Measurements from ENCODE around the gene PPP4C.

Gene PPP4C

GRCh38 chr16:30104090-30104489 lies 28.3 kb downstream of the PPP4C start:
- Histone ChIP-seq H3K27ac (replicated peaks) (no peak overlapping the region), H3K4me3 (replicated peaks; ENCODE audit: insufficient read depth, low read length) (no peak overlapping the region), H3K27me3 (ENCODE audit: insufficient read depth, poor library complexity, severe bottlenecking) (no peaks in the 10 kb centered on the region)
- no peak for DNase-seq (ENCODE audit: low read depth in 1 of 2, low spot score in 1 of 2)
- TF ChIP-seq POLR2AphosphoS5 (IDR thresholded peaks at IDR 0.05; ENCODE audit: low read depth) = no peak
- no peak for TF ChIP-seq CTCF (IDR thresholded peaks at IDR 0.05; ENCODE audit: insufficient read depth, low read length)
- TF ChIP-seq, protein P1, sequence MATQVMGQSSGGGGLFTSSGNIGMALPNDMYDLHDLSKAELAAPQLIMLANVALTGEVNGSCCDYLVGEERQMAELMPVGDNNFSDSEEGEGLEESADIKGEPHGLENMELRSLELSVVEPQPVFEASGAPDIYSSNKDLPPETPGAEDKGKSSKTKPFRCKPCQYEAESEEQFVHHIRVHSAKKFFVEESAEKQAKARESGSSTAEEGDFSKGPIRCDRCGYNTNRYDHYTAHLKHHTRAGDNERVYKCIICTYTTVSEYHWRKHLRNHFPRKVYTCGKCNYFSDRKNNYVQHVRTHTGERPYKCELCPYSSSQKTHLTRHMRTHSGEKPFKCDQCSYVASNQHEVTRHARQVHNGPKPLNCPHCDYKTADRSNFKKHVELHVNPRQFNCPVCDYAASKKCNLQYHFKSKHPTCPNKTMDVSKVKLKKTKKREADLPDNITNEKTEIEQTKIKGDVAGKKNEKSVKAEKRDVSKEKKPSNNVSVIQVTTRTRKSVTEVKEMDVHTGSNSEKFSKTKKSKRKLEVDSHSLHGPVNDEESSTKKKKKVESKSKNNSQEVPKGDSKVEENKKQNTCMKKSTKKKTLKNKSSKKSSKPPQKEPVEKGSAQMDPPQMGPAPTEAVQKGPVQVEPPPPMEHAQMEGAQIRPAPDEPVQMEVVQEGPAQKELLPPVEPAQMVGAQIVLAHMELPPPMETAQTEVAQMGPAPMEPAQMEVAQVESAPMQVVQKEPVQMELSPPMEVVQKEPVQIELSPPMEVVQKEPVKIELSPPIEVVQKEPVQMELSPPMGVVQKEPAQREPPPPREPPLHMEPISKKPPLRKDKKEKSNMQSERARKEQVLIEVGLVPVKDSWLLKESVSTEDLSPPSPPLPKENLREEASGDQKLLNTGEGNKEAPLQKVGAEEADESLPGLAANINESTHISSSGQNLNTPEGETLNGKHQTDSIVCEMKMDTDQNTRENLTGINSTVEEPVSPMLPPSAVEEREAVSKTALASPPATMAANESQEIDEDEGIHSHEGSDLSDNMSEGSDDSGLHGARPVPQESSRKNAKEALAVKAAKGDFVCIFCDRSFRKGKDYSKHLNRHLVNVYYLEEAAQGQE (IDR thresholded peaks at IDR 0.05; ENCODE audit: insufficient replicate concordance, low read depth) = no peak
- no peak for TF ChIP-seq GABPA (IDR thresholded peaks at IDR 0.05; ENCODE audit: low read depth)
- TF ChIP-seq SPI1 (IDR thresholded peaks at IDR 0.05; ENCODE audit: borderline replicate concordance, low read depth) = no peak

DNA sequence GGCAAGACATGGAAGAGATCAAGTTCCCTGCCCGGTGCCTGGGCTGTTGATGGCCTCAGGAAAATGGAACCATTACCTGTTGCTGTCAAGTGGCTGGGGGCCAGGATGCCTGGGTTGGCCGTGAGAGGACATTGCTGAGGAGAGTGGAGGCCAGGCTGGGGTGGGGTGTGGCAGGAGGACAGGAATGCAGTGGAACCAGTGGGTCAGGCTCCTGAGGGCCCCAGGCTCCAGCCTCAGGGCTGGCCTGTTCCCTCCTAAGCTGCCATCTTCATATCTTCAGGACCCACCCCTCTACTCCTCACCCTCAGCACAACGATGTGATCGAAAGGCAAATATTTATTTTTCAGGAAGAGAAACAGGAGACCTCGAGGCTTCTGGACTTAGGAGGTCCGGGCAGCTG lies 28.7 kb downstream of the PPP4C start:
- Histone ChIP-seq H3K4me3 (replicated peaks; ENCODE audit: insufficient read depth, low read length) (no peak overlapping the region), H3K27ac (replicated peaks) (no peak overlapping the region), H3K27me3 (ENCODE audit: insufficient read depth, poor library complexity, severe bottlenecking) (no peaks in the 10 kb centered on the region)
- DNase-seq (ENCODE audit: low read depth in 1 of 2, low spot score in 1 of 2) = no peak
- TF ChIP-seq POLR2AphosphoS5 (IDR thresholded peaks at IDR 0.05; ENCODE audit: low read depth) (no peak), GABPA (IDR thresholded peaks at IDR 0.05; ENCODE audit: low read depth) (no peak), CTCF (IDR thresholded peaks at IDR 0.05; ENCODE audit: insufficient read depth, low read length) (no peak), SPI1 (IDR thresholded peaks at IDR 0.05; ENCODE audit: borderline replicate concordance, low read depth) (no peak)
- TF ChIP-seq, protein P1 (IDR thresholded peaks at IDR 0.05; ENCODE audit: insufficient replicate concordance, low read depth) = no peak

DNA sequence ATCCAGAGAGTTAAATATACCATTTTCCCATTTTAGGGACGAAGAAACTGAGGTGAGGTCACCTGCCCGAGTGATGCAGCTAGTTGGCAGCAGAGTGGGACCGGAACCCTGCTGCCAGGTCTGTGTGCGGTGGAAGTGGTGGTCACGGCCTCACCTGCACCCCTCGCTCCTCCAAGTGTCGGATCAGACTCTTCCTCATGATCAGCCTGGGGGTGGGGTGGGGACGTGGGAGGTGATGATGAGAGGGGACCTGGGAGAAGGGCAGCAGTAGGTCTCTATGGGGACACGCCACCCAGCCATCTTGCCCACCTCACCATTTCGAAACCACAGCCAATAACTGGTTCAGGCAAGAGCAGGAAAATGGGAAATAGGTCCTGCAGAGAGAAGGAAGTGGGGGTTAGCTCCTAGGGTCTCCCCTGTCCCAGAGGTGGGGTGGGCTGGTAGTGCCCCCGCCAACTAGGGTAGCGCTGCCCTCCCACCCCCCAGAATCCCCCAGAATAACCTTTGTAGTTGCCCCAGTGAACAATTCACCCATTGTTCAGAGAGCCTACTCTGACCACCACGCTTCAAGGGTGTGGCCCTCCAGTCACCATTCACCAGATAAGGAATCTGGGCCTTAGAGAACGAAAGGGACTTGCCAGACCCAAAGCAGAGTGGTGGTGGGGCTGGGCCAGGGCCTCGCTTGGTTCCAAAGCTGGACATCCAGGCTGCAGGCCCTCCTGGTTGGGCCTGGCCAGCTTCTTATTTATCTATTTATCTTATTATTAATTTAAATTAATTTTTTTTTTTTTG lies 32.5 kb downstream of the PPP4C start:
- DNase-seq (ENCODE audit: low read depth in 1 of 2, low spot score in 1 of 2) = no peak
- TF ChIP-seq CTCF (IDR thresholded peaks at IDR 0.05; ENCODE audit: insufficient read depth, low read length) = no peak
- TF ChIP-seq, protein P1 (IDR thresholded peaks at IDR 0.05; ENCODE audit: insufficient replicate concordance, low read depth) = no peak
- no peak overlapping the region for H3K4me3 ChIP-seq (replicated peaks; ENCODE audit: insufficient read depth, low read length)
- no peak overlapping the region for H3K27ac ChIP-seq (replicated peaks)
- H3K27me3 ChIP-seq (ENCODE audit: insufficient read depth, poor library complexity, severe bottlenecking) = no peaks in the 10 kb centered on the region
